Activated naive CD4-positive, alpha-beta T cell treated with Interleukin-2 at 50 U/mL for 16 hours (primary cell): ENCODE measurements around the gene FAM161B.
A peak's percentile ranks its signal among the peaks of the same experiment; 100 is the strongest.
"Not testable (repeated sequence)": the region's sequence is repeated elsewhere in the genome, so short reads cannot be mapped to it uniquely, and the experiment has no call there.

Source experiments
- DNase-seq: peaks from one replicate; pipeline ENCODE4 v3.0.0-alpha.2; 2020

The FAM161B gene

DNA sequence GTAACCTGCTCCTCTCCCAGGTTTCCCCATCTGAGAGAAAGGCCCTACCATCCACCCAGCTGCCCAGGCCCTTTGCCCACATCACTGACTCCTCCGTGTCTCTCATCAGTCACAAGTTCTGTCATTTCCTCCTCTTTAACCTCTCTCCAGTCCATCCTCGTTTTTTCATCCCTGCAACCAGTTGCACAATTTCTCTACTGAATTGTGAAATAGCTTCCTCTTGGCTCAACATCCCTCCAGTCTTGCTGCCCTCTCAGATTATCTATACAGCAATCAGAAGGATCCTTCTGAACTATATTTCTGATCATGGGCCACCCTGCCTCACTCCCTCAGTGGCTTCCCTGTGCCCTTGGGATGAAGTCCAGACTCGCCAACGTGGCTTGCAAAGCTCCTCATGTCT is 6.8 kb downstream of the FAM161B start:
- no peak for DNase-seq

DNA sequence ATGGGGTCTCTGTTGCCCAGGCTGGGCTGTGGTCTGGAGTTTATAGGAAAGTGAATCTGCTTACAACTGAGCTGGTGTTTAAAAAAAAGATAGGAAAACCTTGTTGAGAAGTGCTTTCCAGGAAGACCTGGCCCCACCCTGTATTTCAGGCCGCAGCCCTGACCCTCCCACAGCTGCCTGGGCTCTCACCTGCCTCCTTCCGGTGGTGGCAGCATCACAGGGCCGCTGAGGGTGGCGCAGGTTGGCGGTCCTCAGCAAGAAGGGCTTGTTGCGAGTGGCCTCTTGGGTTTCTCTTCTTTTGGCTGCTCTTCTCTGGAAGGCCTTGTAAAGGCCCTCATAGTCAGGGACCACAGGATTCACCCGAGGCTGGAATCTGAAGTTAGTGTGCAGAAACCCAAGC is 7.7 kb downstream of the FAM161B start:
- DNase-seq: no peak

DNA sequence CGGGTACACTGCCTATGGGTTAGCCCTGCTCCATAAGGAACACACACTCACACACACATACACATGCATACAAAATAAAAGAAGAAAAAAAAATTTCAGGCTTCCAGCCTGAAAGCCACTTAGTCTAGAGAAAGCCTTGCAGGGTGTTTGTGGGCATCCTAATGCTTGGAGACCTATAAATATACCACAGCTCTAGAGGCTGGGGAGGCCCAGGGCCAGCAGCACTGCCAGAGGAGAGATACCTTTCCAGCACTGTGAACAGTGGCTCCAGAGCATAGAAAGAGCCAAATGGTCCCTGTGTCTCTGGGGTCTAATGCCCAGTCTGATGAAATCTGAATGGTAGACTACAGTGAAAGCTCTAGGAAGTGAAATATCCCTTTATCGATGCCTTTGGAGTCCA is 12.9 kb downstream of the FAM161B start:
- DNase-seq: no peak

DNA sequence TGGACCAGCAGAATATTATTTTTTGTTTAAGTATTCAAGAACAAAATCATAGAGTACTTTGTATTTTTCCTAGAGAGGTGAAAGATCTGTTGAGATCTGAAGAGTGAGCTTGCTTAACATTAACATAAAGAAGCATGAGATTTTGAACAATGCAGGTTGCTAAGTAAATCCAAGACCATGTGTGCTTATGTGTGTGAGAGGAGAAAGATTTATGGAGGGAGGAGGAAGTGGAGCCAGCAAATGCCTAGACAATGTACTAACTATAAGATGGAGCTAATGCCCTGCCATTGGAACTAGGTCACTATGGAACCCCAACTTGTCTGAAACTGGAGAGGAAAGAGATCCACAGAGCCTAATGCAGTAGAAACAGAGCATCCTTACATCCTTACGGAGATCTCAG is 13.3 kb downstream of the FAM161B start:
- no peak for DNase-seq

DNA sequence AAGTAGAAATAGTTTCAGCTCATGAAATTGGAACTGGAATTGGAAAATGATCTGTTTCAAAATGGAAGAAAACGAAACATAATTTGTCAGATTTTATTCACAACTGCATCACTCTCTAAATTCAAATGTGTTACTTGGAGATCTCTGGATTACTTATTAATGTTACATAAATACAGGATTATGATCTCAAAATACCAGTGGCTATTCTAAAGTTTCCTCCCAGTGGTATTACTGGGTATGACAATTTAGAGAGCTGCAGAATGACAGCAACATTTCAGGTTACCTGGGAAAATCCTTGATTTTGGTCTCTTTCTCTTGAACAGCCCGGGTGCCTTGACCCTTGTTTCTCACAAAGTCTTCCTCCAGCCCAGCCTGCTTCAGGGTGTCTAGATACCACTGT is 14.2 kb downstream of the FAM161B start:
- DNase-seq: no peak

DNA sequence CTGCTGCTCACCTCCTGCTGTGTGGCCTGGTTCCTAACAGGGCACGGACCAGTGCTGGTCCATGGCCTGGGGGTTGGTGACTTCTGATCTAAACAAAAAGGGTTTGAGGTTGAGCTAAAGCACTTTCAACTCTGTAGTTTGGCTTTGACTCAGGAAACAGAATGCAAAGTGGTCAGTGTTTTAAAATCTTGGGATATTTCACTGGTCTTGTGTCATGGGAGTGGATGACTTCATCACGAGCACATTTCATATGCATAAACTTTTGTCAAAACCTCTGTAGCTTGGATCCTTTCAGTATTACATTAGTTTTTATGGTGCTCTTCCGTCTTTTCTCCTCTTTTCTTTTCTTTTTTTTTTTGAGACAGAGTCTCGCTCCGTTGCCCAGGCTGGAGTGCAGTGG is 25.6 kb downstream of the FAM161B start:
- DNase-seq: no peak

DNA sequence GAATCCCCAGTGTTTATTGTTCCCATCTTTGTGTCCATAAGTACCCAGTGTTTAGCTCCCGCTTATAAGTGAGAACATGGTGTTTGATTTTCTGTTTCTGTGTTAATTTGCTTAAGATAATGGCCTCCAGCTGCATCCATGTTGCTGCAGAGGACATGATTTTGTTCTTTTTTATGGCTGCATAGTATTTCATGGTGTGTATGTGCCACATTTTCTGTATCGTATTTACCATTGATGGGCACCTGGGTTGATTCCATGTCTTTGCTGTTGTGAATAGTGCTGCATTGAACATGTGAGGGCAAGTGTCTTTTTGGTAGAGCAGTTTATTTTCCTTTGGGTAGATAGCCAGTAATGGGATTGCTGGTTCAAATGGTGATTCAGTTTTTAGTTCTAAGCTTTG is 30.4 kb downstream of the FAM161B start:
- not testable (repeated sequence) for DNase-seq

DNA sequence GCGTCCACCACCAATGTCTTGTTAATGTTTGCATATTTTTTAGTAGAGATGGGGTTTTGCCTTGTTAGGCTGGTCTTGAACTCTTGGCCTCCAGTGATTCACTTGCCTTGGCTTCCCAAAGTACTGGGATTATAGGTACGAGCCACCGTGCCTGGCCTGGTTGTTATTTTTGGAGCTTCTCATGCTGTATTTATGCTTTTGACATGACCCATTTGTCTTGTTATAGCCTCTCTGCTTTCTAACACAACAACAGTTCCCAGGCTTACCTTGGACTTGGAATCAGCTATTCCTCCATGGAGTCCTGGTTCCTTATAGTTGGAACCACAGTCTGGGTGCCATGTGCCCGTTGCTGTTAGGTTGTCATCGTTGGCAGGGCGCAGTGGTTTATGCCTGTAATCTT is 33.6 kb downstream of the FAM161B start:
- no peak for DNase-seq

DNA sequence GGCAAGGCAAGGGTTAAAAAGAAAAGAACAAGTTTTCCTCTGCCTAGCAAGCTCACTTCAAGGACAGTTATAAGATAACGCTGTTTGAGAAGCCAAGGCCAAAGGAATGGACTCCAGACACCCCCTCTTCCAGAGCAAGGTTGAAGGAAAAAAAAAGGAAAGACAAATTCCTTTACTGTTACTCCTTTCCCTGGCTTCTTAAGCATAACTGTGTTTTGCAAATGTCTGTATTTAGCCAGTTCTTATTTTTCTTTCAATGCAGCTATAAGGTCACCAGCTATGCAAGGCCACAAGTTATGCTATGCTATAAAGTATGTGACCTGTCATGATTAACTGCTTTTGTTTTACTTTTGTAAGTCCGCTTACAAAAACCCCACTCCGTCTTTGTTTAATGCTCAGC is 36.6 kb downstream of the FAM161B start:
- no peak for DNase-seq

DNA sequence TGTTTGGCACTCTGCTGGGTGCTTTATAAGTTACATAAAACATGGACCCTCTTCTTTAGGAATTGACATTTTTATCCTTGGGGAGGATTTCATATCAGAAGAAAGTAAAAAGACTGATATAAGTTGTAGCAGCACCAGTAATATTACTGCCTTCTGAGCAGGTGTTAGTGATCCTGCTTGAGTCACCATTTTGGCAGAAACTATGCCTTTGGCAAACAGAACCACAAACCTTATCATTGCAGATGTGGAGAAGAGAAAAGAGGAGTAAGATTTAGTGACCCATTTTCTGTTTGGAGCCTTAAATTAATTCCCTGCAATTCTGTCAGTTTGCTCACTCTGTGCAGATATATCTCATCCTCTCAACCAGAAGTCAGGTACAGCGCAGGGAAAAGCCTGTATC is 40.2 kb downstream of the FAM161B start:
- DNase-seq: no peak

DNA sequence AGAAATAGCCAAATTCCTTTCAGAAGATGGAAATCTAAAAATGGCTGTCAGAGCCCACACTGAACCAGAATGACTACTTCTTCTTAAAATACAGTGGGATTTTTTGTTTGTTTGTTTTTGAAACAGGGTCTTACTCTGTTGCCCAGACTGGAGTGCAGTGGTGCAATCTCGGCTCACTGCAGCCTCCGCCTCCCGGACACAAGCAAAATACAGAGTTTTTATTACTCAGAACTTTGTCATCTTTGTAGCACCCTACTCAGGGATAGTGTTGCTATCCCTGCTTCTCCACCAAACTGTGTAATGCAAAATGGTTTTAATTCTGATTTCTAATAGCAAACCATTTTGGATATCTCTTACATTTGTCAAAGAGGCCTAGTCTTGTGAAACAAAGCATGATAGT is 46.9 kb downstream of the FAM161B start:
- no peak for DNase-seq

DNA sequence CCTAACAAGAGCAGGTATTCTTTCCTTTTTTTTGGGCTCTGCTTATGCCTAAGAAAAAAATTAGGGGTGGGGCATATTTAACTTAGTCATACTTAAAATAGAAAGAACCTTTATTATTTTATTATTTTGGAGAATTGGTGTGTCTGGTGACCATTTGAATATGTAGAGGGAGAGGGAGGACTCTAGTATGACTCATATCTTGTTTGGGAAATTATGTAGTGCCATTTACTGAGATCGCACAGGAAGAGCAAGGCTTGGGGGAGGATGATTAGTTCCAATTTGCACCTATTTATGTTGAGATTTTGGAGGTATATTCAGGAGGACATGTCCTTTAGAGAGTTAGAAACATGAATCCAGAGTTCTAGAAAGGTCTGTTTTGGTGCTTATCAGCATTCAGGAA is 53.4 kb downstream of the FAM161B start:
- no peak for DNase-seq

DNA sequence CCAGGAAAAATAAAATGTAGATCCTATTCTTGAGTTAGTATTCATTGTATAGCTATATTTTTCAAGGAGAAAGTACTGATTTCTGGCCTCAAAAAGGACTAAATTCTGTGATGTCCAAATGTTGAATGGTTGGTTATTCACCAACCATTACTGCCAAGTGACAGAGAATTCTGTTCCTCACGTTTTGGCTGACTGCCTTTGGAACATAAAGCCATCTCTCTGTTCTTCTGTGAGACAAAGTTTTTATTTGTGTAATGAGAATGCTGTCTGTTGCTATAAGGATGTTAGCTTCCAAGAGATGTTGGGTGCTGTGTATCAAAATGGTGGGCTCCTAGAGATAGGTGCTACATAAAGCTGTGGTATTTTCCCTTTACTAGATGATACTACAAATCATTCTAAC is 54.0 kb downstream of the FAM161B start:
- DNase-seq: no peak

DNA sequence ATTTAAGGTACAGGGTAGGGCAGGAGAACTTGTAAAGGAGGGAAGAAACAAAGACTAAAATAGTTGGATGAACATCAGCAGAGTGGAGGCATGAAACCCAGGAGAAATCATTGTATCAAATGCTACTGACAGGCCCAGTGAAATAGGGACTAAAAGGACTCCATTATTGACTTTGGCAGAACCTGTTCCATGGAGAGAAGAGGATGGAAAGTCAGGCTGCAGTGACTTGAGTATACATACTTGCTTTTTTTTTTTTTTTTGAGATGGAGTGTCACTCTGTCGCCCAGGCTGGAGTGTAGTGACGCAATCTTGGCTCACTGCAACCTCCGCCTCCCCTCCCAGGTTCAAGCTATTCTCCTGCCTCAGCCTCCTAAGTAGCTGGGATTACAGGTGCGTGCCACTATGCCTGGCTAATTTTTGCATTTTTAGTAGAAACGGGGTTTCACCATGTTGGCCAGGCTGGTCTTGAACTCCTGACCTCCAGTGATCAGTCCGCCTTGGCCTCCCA is 55.7 kb downstream of the FAM161B start:
- not testable (repeated sequence) for DNase-seq

DNA sequence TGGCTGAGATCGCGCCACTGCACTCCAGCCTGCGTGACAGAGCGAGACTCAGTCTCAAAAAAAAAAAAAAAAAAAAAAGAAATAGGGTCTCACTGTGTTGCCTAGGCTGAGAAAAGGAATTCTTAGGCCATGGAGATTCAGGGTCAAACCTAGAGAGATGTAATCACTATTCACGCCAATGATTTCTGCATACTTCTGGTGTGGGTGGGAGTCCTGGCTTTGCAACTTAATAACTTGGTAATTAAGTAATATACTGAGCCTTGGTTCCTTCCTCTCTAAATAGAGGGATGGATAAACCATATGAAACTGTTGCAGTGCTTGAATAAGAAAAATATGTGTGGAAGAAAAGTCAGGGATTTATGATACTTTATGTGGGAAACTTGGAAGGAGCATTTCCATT is 60.5 kb downstream of the FAM161B start:
- no peak for DNase-seq

DNA sequence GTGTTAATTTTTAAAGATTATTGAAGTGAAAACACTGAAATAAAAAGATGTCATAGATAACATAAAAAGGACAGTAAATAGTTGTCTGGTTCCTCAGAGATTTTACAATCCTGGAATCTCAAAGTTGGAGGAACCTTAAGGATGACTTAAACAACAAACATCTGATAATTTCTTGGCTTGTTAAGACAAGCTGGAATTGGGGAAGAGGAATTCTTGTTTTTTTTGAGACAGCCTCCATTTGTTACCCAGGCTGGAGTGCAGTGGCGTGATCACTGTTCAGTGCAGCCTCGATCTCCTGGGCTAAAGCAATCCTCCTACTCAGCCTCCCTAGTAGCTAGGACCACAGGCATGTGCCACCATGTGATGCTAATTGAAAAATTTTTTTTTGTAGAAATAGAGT is 60.9 kb downstream of the FAM161B start:
- no peak for DNase-seq

DNA sequence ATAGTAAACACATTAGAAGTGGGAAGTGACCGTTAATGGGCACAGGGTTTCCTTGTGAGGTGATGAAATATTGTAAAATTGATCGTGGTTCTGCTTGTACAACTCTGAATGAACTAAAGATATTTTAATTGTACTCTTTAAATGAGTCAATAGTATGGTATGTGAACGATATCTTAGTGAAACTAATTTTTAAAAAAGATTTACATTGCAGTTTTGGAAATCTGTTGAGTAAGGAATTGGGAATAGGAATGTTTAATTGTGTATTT is 61.5 kb downstream of the FAM161B start:
- no peak for DNase-seq

DNA sequence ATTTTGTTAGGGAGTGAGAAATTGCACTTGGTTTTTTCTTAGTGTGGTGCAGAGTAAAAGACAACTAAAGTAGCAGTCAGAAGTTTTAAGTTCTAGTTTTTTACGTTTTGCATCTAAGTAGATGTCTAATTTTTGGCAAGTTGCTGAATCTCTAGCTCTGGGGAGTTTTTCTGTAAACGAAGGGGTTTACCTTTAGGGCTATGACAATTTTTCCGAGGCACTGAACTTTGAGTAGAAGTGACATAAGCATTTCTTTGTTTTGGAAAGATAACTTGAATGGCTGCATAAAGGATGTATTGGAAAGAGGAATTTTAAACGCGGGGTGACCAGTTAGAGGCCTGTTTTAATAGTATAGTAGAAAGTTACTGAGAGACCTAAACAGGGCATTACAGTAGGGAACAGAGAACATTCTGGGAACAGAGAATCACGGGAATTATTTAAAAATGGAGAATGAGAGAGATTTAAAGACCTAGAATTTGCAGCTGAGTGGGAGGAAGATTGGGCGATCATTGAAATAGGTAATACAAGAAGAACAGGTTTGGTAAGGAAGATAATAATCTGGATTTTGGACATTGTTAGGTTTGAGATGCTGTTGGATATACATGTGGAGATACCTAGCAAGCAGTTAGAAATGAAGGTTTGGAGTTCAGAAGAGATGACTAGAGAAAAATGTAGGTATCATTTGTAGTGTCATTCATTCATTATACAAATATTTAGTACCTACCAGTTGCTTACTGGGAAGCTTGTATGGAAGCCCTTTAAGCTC is 62.0 kb downstream of the FAM161B start:
- no peak for DNase-seq

DNA sequence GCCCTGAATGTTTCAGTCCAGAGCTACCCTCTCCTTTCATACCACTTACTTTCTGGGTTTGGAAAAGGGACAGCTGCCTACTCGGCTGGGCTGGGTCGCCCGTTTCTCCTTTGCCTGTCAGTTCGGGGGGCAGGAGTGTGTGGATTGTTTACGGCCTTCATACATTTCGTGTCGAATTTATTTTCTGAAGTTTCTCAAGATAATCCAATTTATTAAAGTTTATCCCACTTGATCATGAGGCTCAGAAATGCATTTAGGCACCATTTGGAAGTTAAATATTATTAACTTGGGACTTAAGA is 62.6 kb downstream of the FAM161B start:
- DNase-seq: no peak

DNA sequence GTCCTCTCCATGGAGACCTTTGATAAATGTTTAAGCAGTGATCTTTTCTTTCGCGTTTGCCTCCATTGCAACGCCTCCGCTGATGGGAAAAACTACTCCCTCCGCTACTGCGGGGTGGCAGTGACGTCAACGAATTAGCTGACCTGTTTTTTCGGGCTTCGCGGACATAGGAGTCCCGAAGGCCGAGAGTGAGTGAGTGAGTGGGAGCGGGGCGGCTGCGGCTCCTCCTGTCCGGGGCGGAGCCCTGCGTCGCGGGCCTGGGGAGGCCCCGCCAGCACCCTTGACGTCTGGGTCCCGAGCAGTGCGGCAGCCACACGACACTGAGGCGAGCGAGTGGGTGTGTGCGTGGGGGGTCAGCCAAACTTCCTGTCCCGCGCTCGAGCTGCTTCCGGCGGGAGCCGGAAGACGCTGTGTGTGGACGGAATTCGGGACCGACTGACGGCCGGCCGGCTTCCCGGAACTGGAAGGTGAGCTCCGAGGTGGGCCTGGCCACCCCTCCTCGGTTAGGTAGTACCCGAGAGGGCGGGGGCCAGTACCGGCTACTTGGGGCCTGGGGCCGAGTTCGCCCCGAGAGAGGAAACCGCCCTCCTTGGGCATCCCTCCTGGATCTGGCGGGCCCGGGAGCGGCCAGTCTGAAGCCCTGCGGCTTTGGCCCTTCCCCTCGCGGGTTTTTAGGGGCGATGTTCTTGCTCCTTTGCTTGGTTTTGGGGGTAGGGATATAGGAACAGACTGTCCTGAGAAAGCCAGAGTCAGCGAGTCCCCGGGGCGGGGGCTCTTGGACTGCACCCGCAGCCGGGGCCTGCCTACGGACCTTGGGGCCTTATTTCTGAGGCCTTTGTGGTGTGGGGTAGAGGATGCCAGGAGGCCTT is 63.2 kb downstream of the FAM161B start, which contains the start of gene ZNF410:
TSS of gene ZNF410 (plus strand) at position 411 of the 869 bp plus-strand sequence. CDS start 5,317 bp downstream, outside the sequence.
- peak; percentile 93 for DNase-seq

DNA sequence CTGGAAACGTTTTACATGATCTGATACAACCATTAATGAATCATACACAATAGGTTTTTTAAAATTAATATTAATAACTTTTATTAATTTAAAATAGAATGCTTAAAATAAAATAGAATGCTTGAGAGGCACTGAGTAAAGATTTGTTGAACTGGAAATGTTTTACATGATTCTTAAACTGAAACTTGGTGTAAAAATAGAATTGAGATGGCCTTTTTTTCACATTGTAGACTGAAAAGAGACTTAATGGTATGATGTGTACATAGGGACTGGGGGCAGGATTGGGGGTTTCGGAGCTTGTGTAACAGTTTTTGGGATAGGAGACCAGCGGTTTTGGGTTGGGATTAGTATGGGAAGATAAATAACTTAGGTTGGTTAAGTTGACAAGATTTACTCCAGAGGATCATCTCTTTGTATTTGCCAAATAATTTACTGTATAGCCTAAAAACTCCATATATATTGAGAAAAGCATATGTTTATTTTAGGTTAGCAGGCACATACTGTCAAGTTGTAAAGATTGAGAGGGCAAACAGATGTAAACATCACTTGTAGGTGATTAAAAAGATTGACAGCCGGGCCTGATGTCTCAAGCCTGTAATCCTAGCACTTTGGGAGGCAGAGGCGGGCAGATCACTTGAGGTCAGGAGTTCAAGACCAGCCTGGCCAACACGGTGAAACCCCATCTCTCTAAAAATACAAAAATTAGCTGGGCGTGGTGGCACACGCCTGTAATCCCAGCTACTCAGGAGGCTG is 65.3 kb downstream of the FAM161B start:
- no peak for DNase-seq
